Mucosa of gallbladder (tissue), 1 donor: ENCODE results near the gene L3MBTL2. TPM values are rescaled to one million over a fixed set of nuclear protein-coding genes. Genes with fewer than 3 reads are reported as not detected.

Experiments used
- DNase-seq: peaks from one replicate; pipeline ENCODE4 v3.0.0-alpha.2; 2020; ENCODE audit warnings: low spot score
- total RNA-seq: library from RNA; stranded (reverse); gene quantifications from one replicate; pipeline ENCODE4 v1.2.1, GENCODE V29; 2021
- donor health status: DM: no; HTN: no; CAD: no.

L3MBTL2 gene
- total RNA-seq, 1 donor from 2014 or later, result 28.3 TPM

DNA sequence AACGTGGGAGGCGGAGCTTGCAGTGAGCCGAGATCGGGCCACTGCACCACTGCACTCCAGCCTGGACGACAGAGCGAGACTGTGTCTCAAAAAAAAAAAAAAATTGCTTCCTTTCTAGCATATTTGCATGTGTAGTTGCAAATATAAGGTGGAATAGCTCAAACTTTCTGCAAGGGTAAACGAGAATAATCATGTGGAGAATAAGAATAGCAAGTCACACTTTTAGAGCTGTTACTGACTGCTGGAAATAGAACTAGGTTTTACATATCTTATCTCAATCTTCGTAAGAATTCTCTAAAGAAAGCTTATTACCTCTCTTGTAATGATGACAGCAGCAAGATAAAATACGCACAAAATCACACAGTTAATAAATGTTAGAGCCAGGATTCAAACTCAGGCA lies 1.6 kb downstream of the L3MBTL2 start:
- no peak for DNase-seq

DNA sequence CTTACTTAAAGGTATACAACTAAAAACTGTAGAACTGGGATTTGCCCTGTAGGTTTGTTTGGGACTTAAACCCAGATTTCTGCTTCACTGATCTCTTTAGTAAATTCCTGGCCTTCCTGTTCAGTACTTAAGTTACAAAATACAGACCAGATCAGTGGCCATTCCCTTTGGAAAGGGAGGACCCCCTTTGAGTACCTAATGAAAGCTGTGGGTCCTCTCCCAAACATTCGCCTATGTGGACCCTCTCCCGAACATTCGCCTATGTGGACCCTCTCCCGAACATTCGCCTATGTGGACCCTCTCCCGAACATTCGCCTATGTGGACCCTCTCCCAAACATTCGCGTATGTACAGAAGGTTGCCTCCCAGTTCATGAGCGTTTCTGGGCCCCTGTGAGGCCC lies 10.3 kb downstream of the L3MBTL2 start:
- DNase-seq, result no peak

DNA sequence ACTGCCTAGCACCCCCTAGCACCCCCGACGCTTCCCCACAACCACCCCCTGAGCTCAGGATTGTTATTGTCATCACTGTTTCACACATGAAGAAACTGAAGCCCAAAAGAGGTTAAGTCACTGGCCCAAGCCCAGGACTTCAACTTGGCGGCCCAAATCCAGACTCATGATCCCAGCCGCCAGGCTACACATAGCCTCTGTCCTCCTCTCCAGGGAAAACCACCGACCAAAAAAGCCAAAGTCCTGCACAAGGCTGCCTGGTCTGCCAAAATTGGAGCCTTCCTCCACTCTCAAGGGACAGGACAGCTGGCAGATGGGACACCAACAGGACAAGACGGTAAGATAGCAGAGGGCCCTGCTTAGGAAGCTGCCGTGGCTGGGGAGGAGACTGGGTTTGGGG lies 10.8 kb downstream of the L3MBTL2 start:
- DNase-seq, result no peak

DNA sequence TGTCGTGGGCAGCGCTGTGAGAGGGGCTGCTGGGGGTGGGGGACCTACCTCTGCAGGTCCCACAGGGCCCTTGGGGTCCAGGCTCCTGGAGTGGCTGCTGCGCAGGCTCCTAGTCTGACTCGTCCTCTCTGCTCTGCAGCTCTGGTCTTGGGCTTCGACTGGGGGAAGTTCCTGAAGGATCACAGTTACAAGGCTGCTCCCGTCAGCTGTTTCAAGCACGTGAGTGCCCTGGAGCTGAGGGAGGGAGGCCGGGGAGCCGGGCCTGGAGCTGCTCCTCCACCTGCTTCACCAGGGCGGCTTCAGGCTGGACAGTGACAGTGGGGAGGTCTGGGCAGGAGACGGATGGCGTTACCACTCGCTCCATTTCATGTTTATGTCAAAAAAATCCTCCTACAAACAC lies 11.9 kb downstream of the L3MBTL2 start:
- no peak for DNase-seq

DNA sequence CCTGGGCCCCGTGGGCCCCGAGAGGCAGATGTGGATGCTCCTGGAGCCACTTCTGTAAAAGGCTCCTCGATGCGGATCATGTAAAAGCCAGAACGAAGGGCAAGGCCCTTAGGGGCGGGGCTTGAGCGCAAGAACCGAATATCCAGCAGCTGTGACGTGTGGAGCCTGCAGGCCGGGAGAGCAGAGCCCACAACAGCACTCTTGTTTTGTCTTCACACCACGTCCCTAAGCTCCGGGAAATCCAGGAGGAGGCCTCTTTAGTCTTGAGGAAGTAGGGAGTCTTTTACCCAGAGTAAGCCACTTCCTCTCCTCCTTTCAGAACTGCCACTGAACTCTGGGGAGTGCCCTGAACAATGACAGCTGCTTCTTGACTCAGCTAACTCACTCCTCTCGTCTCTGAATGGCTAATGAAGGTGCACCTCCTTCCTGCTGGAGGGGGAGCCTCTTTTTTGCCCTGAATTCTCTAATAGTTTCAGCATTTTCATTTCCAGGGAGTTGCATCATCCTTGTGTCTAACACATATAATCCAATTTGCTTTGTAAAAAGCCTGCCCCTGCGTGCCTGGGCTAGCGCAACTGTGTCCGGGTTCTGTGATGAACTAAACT lies 12.5 kb downstream of the L3MBTL2 start:
- peak; percentile 67 for DNase-seq

DNA sequence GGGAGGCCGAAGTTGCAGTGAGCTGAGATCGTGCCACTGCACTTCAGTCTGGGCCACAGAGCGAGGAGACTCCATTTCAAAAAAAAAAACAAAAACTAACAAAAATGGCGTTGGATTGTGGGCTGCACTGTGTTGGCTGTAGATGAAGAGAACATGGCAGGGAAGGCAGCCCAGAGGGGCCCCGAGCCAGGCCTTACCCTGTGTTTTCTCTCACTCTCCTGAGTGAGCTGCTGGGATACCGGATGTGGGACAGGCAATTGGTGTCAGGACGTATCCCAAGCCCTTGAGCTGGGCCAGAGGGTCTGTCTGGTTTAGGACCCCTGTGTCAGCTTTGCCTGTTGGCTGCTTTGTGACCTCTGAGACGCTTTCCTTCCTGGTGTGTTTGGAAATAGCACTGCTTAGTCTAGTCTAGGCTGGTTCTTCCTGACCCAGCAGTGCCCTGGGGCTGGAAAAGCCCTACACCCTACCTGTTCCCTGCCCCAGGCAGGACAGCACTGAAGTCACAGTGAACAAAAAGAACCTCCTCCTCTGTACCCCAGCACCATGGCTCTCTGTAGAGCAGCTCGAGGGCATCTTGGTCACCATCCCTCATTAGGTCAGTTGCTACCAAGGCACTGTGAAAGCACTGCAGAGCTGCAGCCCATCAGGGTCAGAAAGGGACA lies 17.9 kb downstream of the L3MBTL2 start:
- DNase-seq, result no peak

DNA sequence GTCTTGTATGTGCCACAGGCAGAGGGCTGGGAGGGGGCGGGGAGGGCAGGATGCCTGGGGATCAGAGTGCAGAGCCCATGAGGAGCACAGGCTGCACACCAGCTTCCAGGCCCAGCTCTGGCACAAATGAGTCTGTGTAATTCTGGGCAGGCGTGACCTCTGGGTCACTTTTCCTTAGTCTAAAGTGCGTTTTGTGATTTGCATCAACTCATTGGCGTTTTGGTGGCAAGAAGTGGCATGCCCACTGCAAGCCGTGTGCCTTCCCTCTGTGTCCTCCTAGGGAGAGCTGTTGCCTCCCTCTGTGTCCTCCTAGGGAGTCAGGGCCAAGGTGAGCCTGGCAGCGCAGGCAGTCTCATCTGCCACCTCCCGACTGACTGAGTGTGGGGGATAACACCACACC lies 18.4 kb downstream of the L3MBTL2 start:
- DNase-seq, result no peak

DNA sequence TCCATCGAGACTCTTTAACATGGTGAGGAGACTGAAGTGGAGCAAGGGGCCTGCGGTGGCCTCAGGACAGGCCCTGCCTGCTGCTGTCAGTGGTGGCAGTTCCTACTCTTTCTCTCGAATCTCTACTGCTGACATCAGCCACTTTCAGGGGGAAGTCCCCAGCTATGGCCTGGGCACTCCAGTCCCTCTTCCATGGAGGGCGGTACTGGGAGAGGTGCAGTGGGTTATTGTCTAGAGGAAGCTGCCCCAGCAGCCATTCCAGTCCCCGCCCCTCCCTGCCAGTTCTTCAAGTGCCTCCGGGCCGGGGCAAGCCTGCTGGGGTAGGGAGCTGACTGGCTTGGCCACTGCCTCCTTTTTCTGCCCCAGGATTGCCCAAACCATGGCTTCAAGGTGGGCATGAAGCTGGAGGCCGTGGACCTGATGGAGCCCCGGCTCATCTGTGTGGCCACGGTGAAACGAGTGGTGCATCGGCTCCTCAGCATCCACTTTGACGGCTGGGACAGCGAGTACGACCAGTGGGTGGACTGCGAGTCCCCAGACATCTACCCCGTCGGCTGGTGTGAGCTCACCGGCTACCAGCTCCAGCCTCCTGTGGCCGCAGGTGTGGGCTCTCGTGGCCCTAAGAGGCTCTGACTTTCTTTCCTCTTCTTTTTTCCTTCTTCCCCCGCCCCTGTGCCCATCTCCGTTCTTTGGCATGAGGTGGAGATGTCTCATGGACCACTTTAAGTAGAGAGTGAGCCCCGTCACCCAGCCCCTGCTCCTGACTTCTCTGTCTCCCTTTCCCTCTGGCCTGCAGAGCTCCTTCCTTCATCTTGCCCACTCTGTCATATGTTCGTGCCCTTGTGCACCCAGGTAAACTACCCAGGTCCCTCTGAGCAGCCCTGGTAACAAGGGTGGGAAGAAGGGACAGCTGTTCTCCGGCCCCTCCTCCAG lies 21.9 kb downstream of the L3MBTL2 start:
- DNase-seq, result no peak

DNA sequence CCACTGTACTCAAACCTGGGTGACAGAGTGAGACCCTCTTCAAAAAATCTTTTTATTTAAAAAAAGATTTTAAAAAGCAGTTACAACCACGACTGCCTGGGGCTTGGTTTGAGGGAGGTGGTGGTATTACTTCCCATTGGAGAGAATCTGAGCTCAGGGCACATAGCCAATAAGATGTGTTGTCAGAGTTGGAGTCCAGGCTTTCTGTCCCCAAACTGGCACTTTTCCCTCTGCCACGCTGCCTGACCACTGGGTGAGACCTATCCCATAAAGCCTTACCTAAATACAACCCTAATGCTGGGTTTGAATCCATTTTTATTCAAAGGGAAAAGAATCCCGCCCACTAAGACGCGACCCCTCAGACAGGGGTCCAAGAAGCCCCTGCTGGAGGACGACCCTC lies 24.1 kb downstream of the L3MBTL2 start:
- no peak for DNase-seq

DNA sequence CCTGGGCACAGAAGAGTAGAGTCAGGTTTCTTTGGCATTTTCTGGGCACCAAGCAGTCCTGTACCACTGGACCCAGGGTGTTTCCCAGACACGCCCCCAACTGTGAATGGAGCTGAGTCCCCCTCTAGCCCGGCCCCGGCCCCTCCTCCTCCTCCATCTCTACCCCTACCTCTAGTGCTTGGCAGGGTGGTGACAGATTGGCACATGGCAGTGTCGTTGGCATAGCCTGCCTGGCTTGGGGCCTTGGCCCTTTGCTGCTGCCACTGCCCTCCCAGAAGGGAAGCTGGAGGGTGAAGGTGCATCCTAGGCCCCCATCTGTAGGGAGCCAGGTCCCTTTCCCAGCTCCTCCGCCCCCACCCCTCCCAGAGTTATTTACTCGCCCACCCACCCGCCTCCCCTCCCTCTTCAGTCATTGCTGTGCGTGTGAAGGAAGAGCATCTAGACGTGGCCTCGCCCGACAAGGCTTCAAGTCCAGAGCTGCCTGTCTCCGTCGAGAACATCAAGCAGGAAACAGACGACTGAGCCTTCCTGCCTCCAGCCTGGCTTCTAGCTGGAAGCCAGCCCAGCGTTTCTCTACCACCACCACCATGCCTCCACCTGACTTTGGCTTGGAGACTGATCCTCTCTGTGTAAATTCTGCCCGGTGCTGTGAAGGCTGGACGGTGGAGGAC lies 24.8 kb downstream of the L3MBTL2 start:
- no peak for DNase-seq

DNA sequence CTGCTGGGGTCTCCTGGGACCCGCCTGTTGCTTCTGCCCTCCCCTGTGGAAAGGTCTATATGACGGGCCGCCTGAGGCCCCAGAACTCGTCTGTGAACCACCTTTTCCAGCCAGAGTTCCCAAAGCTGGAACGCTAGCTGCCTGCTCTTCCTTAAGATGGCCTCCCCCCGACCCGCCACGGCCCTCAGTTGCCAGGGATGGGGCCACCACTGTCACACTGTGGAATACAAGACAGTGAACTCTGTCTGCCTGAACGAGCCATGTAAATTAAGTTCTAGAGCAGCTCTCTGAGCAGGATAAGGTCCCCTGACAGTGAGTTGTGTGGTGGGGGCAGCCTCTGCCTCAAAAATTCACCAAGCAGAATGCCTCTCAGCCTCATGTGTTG lies 25.3 kb downstream of the L3MBTL2 start:
- DNase-seq, result no peak

DNA sequence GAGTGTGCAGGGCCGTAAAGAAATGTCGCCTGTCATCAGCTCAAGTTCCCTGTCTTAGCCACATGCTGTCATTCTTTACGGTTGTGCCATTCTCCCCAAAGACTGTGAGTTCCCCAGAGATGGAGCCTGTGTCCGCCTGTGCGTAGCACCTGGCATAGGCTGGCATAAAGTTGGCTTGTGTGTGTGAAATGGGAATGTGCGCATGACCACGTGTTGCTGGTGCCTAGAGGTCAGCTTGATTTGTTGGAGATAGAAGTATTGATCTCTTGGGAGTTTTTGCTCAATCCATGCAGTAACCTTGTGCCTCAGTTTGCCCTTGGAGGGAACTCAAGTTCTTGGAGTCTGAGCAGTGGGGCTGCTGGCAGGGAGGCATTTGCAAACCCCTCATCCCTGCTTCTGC lies 26.3 kb downstream of the L3MBTL2 start:
- no peak for DNase-seq

DNA sequence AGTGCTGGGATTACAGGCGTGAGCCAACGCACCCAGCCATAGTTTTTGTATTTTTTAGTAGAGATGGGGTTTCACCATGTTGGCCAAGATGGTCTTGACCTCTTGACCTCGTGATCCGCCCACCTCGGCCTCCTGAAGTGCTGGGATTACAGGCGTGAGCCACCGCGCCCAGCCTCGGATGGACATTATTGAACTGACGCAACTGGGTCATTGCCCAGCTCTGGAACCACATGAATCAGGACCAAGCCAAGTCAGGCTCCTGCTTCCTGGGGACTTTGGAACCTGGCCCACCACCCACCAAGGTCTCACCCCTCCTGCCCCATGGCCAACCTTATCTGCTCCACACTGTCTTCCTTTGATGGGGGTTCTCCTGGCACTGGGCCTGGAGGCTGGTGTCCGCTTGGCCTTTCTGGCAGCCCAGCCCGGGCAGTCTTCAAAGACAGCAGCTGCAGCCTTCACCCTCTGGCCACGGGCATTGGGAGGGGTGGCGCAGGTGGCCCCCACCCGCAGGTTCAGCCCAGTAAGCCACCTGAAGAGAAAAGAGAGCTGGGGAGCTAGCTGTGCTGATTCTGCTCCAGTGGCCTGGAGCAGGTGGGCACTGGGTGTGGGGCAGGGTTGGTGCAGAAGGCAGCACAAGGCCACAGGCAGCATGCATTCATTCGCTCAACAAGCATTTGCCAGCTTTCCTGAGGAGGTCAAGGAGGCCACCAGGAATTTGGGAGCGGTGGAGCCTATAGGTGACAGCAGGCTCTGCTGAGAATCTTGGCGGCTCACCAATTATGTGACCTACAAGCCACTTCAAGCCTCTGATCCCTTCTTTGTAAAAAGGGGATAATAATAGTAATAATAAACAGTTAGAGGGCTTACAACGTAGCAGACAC lies 29.9 kb downstream of the L3MBTL2 start:
- no peak for DNase-seq

DNA sequence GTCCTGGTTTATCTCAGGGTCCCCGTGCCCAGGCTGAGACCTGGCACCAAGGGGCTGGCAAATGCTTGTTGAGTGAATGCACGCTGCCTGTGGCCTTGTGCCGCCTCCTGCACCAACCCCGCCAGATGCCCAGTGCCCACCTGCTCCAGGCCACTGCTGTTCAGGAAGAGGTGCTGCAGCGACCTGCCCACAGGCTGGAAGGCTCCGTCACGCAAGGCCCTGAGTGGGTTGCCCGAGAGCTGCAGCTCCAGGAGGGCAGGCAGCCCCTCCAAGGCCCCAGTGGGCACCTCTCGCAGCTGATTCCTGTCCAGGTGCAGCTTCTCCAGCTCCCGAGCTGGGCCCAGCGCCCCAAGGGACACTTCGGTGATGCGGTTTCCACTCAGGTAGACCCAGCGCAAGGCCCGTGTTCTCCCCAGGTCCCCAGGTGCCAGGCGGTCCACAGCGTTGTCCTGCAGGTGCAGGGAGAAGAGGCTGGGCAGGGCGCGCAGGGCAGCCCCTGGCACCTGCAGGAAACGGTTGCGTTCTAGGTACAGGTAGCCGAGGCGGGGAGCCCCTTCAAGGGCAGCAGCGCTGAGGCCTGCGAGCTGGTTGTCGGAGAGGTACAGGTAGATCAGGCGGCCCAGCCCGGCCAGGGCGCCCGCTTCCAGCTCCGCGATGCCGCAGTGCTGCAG lies 32.1 kb downstream of the L3MBTL2 start:
- no peak for DNase-seq

DNA sequence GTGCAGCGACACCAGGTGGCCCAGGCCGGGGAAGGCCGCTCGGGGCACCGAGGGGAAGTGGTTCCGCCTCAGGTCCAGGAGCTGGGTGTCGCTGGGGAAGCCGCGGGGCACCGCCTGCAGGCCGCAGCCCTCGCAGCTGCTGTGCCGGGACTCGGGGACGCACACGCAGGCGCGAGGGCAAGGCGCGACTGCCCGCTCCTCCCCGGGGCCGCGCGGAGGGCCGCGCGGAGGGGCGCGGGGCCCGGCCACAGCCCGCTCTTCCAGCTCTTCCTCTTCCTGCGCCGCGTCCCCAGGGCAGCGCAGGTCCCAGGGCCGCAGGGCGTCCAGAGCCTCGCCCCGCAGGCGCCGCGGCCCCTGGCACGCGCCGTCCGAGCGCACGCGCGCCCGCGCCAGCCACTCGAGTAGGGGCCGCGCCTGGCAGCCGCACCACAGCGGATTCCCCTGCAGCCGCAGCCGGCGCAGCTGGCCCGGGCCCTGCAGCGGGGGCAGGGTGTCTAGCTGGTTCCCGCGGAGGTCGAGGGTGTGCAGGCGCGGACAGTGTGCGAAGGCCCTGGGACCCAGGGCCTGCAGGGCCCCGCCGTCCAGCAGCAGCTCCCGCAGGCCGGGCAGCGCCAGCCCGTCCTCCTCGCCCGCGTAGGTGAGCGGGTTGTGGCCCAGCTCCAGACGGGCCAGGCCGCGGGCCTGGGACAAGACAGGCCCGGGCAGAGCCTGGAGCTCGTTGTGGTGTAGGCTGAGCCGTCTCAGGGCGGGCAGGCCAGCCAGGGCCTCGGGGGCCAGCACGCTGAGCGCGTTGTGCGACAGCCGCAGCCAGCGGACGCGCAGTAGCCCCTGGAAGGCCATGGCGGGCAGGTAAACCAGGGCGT lies 32.8 kb downstream of the L3MBTL2 start:
- DNase-seq, result peak; percentile 71

DNA sequence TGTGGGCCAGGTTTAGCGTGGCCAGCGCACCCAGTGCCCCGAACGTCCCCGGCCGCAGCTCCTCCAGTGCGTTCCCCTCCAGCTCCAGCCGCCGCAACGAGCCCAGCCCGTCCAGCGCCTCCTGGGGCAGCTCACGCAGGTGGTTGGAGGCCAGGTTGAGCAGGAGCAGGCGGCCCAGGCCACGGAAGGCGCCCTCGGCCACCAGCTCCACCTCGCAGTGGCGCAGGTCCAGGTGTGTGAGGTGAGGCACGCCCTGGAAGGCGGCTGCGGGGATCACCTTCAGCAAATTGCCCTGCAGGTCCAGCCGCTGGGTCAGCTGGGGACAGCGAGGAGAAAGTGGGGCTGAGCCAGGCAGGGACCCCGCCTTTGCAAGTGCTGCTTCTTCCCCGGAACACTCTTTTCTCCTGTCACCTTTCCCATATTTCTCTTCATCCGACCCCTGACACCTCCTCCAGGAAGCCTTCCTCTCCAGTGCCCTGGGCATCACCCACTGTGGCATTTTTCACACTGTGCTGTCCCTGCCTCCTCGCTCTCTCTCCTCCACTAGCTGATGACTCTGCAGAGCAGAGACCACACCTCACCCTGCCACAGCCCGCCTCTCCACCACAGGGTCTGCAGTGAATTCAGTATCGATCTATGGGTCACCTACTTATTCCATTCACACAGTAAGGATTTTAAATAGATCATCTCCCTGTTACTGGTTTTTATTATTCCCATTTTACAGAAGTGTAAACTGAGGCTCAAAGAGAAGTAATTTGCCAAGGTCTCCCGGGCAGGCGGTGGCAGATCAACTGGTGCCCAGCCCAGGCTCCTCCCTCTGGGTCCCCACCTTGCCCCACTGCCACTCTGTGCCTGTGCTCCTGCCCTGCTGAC lies 33.7 kb downstream of the L3MBTL2 start:
- no peak for DNase-seq

DNA sequence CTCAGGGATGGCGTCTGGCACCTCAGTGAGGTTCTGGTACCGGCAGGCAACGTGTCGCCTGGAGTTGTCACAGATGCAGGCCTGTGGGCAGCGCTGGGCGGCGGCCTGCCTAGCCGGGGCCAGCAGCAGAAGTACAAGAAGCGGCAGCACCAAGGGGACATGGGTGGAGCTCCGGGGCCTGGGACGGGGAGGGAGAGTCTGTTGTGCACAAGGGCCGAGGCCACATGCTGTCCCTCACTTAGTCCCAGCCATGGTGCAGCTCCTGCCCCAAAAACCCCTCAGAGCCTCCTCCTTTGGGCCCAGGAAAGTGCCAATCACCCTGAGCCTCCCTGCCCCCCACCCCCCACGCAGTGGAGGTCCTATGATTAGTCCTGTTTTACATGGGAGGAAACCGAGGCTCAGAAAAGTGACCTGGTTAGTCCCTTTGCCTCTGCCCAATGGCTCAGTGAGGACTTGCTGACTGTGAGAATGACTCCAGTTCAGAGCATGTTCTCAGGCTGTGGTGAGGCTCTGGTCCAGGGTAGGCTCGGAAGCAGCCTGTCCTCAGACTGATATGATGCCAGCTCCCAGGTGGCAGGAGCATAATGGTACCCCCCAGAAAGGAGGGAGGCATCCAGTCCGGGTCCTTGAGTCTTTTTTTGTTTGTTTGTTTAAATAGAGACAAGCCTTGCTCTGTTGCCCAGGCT lies 34.5 kb downstream of the L3MBTL2 start:
- DNase-seq, result no peak
